SK-N-SH (cell line): ENCODE results near the gene DCHS2. TPM values are rescaled to one million over a fixed set of nuclear protein-coding genes. Genes with fewer than 3 reads are reported as not detected.

ENCODE experiments used
- CTCF ChIA-PET: fragments of 300-600, 350-600 bp; formaldehyde crosslinking; extraction: SDS; loops from one replicate; lab custom pipeline; 2021; lab: Yijun Ruan, JAX
- POLR2A ChIA-PET: fragments of 350-600 bp; sonication (Branson Sonifier 250); formaldehyde crosslinking; extraction: SDS; loops from one replicate; lab custom pipeline; 2020; ENCODE audit warnings: antibody characterized with exemption, inconsistent platforms; lab: Yijun Ruan, JAX
- DNase-seq: peaks from one replicate; pipeline ENCODE4 v3.0.0; 2012
- H2AFZ ChIP-seq: fragments of 200-600 bp; sonication (generic); 2 replicates; pipeline ENCODE4 v1.8.1; 2016; ENCODE audit warnings: antibody characterized with exemption, mild to moderate bottlenecking, low read depth
- H3F3A ChIP-seq: fragments of 200-600 bp; sonication (generic); replicated peaks from 2 replicates; pipeline ENCODE3; 2016; ENCODE audit warnings: antibody characterized with exemption, mild to moderate bottlenecking; ENCODE audit not compliant: insufficient read depth
- H3K27ac ChIP-seq, 2 experiments: fragments of 200-500 bp in 1 of 2; fragments of 200-600 bp in 1 of 2; sonication (Bioruptor generic) in 1 of 2; sonication (generic), shearing (Covaris generic) in 1 of 2; 2 replicates each; pipeline versions ENCODE4 v1.5.1 to v1.6.1; 2014 to 2016; ENCODE audit warnings: low read depth in 2 of 2, inconsistent platforms in 1 of 2, low read length in 1 of 2, mild to moderate bottlenecking in 1 of 2, mixed read lengths in 1 of 2
- H3K27me3 ChIP-seq: fragments of 200-600 bp; sonication (generic), shearing (Covaris generic); 2 replicates; pipeline ENCODE4 v1.6.1; 2016; ENCODE audit warnings: mixed run types; ENCODE audit not compliant: insufficient read depth
- H3K36me3 ChIP-seq, 2 experiments: fragments of 200-500 bp in 1 of 2; fragments of 200-600 bp in 1 of 2; sonication (Bioruptor generic) in 1 of 2; sonication (generic) in 1 of 2; replicated peaks in 1 of 2; 2 replicates each; pipeline versions ENCODE3 to v1.5.1; 2014 to 2016; ENCODE audit warnings: low read length in 1 of 2, mild to moderate bottlenecking in 1 of 2; ENCODE audit not compliant: insufficient read depth in 2 of 2, control insufficient read depth in 1 of 2
- H3K4me1 ChIP-seq, 2 experiments: fragments of 200-500 bp in 1 of 2; fragments of 200-600 bp in 1 of 2; sonication (Bioruptor generic) in 1 of 2; sonication (generic), shearing (Covaris generic) in 1 of 2; 2 replicates each; pipeline versions ENCODE4 v1.5.1 to v1.6.1; 2014 to 2016; ENCODE audit warnings: low read depth in 1 of 2, low read length in 1 of 2, mixed run types in 1 of 2; ENCODE audit not compliant: insufficient read depth in 2 of 2, control insufficient read depth in 1 of 2
- H3K4me2 ChIP-seq: fragments of 200-600 bp; sonication (generic), shearing (Covaris generic); 2 replicates; pipeline ENCODE4 v1.6.1; 2017; ENCODE audit warnings: mixed run types
- H3K4me3 ChIP-seq, 2 experiments: fragments of 200-500 bp in 1 of 2; fragments of 200-600 bp in 1 of 2; sonication (Bioruptor generic) in 1 of 2; sonication (generic), shearing (Covaris generic) in 1 of 2; 2 replicates each; pipeline versions ENCODE4 v1.5.1 to v1.8.1; 2014 to 2016; ENCODE audit warnings: low read depth in 2 of 2, inconsistent platforms in 1 of 2, low read length in 1 of 2, mild to moderate bottlenecking in 1 of 2, mixed read lengths in 1 of 2, moderate library complexity in 1 of 2
- H3K79me2 ChIP-seq: fragments of 200-600 bp; sonication (generic); 2 replicates; pipeline ENCODE4 v1.8.1; 2017; ENCODE audit warnings: mild to moderate bottlenecking; ENCODE audit not compliant: insufficient read depth
- H3K9ac ChIP-seq: fragments of 200-600 bp; sonication (generic); 2 replicates; pipeline ENCODE4 v1.6.1; 2017; ENCODE audit warnings: mixed run types
- H3K9me2 ChIP-seq: fragments of 200-600 bp; sonication (generic); 2 replicates; pipeline ENCODE4 v1.6.1; 2017; ENCODE audit warnings: mixed run types
- H3K9me3 ChIP-seq: fragments of 200-600 bp; sonication (generic); 2 replicates; pipeline ENCODE4 v1.6.1; 2017; ENCODE audit warnings: mixed run types, mild to moderate bottlenecking, moderate library complexity
- H4K20me1 ChIP-seq: fragments of 200-600 bp; sonication (generic); 2 replicates; pipeline ENCODE4 v1.6.1; 2017; ENCODE audit warnings: mild to moderate bottlenecking, mixed run types; ENCODE audit not compliant: insufficient read depth
- CHD2 ChIP-seq: fragments of 150-350 bp; IDR thresholded peaks from 2 replicates; pipeline ENCODE4 v1.6.1; 2018; ENCODE audit warnings: low read length; ENCODE audit not compliant: partially characterized antibody
- ELF1 ChIP-seq: IDR thresholded peaks from 2 replicates; pipeline ENCODE4 v1.4.0; 2012
- EP300 ChIP-seq, 2 experiments: IDR thresholded peaks; 2 replicates each; pipeline versions ENCODE4 v1.4.0 to v1.6.1; 2012; ENCODE audit warnings: borderline replicate concordance in 1 of 2, low read depth in 1 of 2, low read length in 1 of 2
- FOXJ3 ChIP-seq: sonication (generic); formaldehyde crosslinking; IDR thresholded peaks from 2 replicates; pipeline ENCODE4 v1.5.1; 2020; ENCODE audit warnings: mild to moderate bottlenecking, missing genetic modification reagents
- FOXM1 ChIP-seq: IDR thresholded peaks from 2 replicates; pipeline ENCODE4 v1.4.0; 2012; ENCODE audit warnings: low read depth, mild to moderate bottlenecking
- MAX ChIP-seq: IDR thresholded peaks from 2 replicates; pipeline ENCODE4 v1.4.0; 2012; ENCODE audit warnings: low read depth
- MEF2A ChIP-seq: IDR thresholded peaks from 2 replicates; pipeline ENCODE4 v1.4.0; 2012; ENCODE audit warnings: low read depth, borderline replicate concordance
- POLR2AphosphoS5 ChIP-seq: IDR thresholded peaks from 2 replicates; pipeline ENCODE4 v1.6.1; 2012; ENCODE audit warnings: low read depth, low read length
- RCOR1 ChIP-seq: fragments of 150-350 bp; IDR thresholded peaks from 2 replicates; pipeline ENCODE4 v1.6.1; 2017; ENCODE audit warnings: antibody characterized with exemption, low read length
- TCF12 ChIP-seq: IDR thresholded peaks from 2 replicates; pipeline ENCODE4 v1.4.0; 2012
- YY1 ChIP-seq: IDR thresholded peaks from 2 replicates; pipeline ENCODE4 v1.4.0; 2012; ENCODE audit warnings: low read depth, mild to moderate bottlenecking
- WGBS: methylation state at CpG from one replicate; pipeline ENCODE4 v1.1.6; 2017; ENCODE audit warnings: low lambda C conversion rate; 5-methylcytosine and 5-hydroxymethylcytosine counted together
- polyA plus RNA-seq, 3 experiments: library from polyadenylated mRNA; depleted of rRNA; stranded (reverse); fragments of >200 nt; gene quantifications; 2 replicates each; pipeline ENCODE4 v1.2.3, GENCODE V29; 2012
- TF ChIP-seq, protein P1 (sequence below): IDR thresholded peaks from 2 replicates; pipeline ENCODE4 v1.4.0; 2012; ENCODE audit warnings: low read depth, borderline replicate concordance
- TF ChIP-seq, protein P2 (sequence below): IDR thresholded peaks from 2 replicates; pipeline ENCODE4; 2012

DCHS2 gene
- polyA plus RNA-seq, 1 of the 3 experiments (the other 2 are of a cell fraction): not detected

- Histone ChIP-seq H2AFZ (no peak overlapping the region), H3K9me3 (no peaks in the 10 kb centered on the region)
- POLR2A ChIA-PET: no interaction called here
- WGBS: 14% methylated on average over 5 of the region's 5 CpGs
- no peak for DNase-seq
- no peak for TF ChIP-seq TCF12
- TF ChIP-seq, protein P1, sequence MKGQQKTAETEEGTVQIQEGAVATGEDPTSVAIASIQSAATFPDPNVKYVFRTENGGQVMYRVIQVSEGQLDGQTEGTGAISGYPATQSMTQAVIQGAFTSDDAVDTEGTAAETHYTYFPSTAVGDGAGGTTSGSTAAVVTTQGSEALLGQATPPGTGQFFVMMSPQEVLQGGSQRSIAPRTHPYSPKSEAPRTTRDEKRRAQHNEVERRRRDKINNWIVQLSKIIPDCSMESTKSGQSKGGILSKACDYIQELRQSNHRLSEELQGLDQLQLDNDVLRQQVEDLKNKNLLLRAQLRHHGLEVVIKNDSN: no peak
- no peak for TF ChIP-seq MEF2A
- TF ChIP-seq ELF1: no peak
- TF ChIP-seq, all 33 proteins: peak for 0
- H3K79me2 ChIP-seq: no peaks in the 10 kb centered on the region
- CTCF ChIA-PET: interaction anchor here (1.2 kb wide), 1 partner anchor 10 kb away, joined by 4 read pairs; no protein-coding TSS in a partner anchor
- H3K9me2 ChIP-seq: no peaks in the 10 kb centered on the region
- H3K27ac ChIP-seq: no peak overlapping the region
- no peak overlapping the region for H3K9ac ChIP-seq
- no peaks in the 10 kb centered on the region for H4K20me1 ChIP-seq
- H3K4me1 ChIP-seq: no peaks in the 10 kb centered on the region
- peaks cover 27% of the 10 kb centered on the region; the same call in 1 of the 2 replicates for H3K27me3 ChIP-seq
- H3F3A ChIP-seq: no peaks in the 10 kb centered on the region
- no peak overlapping the region for H3K4me2 ChIP-seq
- no peak overlapping the region for H3K4me3 ChIP-seq
- H3K36me3 ChIP-seq: no peaks in the 10 kb centered on the region
Observed at GRCh38 chr4:154497889-154498288, 6.3 kb upstream of the DCHS2 start.

DNA sequence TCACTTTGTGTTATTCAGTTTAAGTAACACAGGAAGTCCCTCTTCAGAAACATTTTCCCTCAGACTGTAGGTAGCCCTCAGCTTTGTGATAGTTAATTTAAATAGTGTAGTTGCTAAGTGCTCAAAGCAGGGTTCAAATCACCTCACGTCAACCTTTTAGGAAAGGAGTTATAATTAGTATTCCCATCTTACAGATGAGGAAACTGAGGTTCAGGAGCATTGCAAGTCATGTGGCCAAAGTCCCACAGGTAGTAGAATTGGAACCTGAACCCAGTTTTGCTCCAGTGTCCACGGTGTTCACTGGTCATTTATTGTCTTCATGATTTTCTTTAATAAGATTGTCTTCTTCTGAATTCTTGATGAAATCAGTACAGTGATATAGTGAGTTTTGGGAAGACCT is 4.3 kb upstream of the DCHS2 start:
- Histone ChIP-seq H2AFZ (no peak overlapping the region), H3K4me3 (no peak overlapping the region)
- TF ChIP-seq YY1 (no peak), EP300 (IDR thresholded peaks at IDR 0.05; ENCODE audit: borderline replicate concordance in 1 of 2, low read depth in 1 of 2, low read length in 1 of 2) (no peak), MAX (no peak), CHD2 (no peak), TCF12 (no peak), FOXM1 (no peak), POLR2AphosphoS5 (no peak), FOXJ3 (CRISPR knock-in tag) (no peak), RCOR1 (no peak), ELF1 (no peak)
- TF ChIP-seq, protein P1: no peak
- TF ChIP-seq, protein P2, sequence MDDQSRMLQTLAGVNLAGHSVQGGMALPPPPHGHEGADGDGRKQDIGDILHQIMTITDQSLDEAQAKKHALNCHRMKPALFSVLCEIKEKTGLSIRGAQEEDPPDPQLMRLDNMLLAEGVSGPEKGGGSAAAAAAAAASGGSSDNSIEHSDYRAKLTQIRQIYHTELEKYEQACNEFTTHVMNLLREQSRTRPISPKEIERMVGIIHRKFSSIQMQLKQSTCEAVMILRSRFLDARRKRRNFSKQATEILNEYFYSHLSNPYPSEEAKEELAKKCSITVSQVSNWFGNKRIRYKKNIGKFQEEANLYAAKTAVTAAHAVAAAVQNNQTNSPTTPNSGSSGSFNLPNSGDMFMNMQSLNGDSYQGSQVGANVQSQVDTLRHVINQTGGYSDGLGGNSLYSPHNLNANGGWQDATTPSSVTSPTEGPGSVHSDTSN: no peak
- TF ChIP-seq, all 33 proteins: peak for 0
- Histone ChIP-seq H3K9me2 (no peaks in the 10 kb centered on the region), H3K27ac (no peak overlapping the region), H3K79me2 (no peaks in the 10 kb centered on the region), H3K36me3 (no peaks in the 10 kb centered on the region), H3K27me3 (peaks cover 37% of the 10 kb centered on the region; the same call in 1 of the 2 replicates), H3K9ac (no peak overlapping the region), H3K4me1 (no peaks in the 10 kb centered on the region), H4K20me1 (no peaks in the 10 kb centered on the region), H3K4me2 (no peak overlapping the region), H3F3A (no peaks in the 10 kb centered on the region), H3K9me3 (no peaks in the 10 kb centered on the region)
- WGBS: 4% methylated on average over 2 of the region's 2 CpGs
- DNase-seq: no peak
- POLR2A ChIA-PET: no interaction called here
- CTCF ChIA-PET: interaction anchor here (0.7 kb wide), 1 partner anchor 123 kb away, joined by 3 read pairs; no protein-coding TSS in a partner anchor
